Esophagus muscularis mucosa (tissue), 4 donors: Measurements from ENCODE around the gene AVPR1B.

Experiments
- EP300 ChIP-seq: sonication (generic); formaldehyde crosslinking; IDR thresholded peaks from one replicate; pipeline ENCODE4 v1.6.1; 2017; ENCODE audit warnings: antibody characterized with exemption
- POLR2AphosphoS5 ChIP-seq, 2 donors: sonication (generic); formaldehyde crosslinking; IDR thresholded peaks; one replicate each; pipeline ENCODE4 v1.6.1; 2017; ENCODE audit warnings: antibody characterized with exemption in 2 of 2
- TF ChIP-seq, protein P1 (sequence below), 3 experiments: fragments of 200-600 bp in 2 of 3; fragments of 450-650 bp in 1 of 3; sonication (generic) in 2 of 3; IDR thresholded peaks; one replicate each; pipeline ENCODE4 v1.5.1; 2017 to 2019; ENCODE audit warnings: antibody characterized with exemption in 3 of 3, mild to moderate bottlenecking in 2 of 3, moderate library complexity in 1 of 3

DNA sequence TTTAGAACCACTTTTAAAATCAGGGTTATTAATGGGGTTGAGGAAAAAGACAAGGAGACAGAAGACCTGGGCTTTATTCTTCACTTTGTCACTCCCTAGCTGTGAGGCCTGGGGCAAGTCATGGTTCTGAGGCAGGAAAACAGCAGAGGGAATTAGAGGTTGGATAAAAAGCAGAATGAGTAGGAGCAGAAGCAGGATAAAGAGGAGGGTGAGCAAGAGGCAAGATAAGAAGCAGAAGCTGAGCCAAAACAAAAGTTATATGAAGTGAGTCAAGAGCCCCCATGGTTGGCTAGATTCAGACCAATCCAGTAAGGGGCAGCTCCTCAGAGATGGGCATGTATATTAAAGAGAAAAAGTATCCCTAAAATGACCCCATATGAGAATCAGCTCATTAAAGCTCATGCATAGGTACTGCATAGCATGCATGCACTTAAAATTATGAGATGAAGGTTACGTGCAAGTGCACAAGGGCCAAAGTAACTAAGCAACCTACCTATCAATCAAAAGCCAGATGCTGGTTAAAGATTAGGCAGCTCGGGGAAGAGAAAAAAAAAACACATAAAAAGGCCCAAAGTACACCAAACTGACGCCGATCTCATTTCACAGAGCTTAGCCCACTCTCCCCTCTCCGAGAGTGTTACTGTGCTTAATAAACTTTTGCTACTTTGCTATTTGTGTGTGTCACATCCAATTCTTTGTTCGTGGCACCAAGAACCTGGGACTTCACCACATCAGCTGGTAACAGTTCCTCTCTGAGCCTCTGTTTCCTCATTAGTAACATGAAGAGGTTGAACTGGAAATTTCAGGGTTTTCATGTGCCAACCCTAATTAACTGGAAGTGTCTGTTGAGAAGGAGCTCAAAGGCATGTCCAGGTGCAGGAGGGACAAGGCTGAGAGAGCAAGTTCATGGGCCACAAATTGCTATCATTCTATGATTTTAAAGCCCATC lies 2.2 kb downstream of the AVPR1B start:
- TF ChIP-seq EP300: no peak
- TF ChIP-seq, protein P1, sequence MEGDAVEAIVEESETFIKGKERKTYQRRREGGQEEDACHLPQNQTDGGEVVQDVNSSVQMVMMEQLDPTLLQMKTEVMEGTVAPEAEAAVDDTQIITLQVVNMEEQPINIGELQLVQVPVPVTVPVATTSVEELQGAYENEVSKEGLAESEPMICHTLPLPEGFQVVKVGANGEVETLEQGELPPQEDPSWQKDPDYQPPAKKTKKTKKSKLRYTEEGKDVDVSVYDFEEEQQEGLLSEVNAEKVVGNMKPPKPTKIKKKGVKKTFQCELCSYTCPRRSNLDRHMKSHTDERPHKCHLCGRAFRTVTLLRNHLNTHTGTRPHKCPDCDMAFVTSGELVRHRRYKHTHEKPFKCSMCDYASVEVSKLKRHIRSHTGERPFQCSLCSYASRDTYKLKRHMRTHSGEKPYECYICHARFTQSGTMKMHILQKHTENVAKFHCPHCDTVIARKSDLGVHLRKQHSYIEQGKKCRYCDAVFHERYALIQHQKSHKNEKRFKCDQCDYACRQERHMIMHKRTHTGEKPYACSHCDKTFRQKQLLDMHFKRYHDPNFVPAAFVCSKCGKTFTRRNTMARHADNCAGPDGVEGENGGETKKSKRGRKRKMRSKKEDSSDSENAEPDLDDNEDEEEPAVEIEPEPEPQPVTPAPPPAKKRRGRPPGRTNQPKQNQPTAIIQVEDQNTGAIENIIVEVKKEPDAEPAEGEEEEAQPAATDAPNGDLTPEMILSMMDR (IDR thresholded peaks at IDR 0.05): no peak
- no peak for TF ChIP-seq POLR2AphosphoS5 (IDR thresholded peaks at IDR 0.05)
